Measurements from ENCODE around the gene KRT81.
A peak's percentile ranks its signal among the peaks of the same experiment; 100 is the strongest.
"Not testable (repeated sequence)": the region's sequence is repeated elsewhere in the genome, so short reads cannot be mapped to it uniquely, and the experiment has no call there.

The KRT81 gene

GRCh38 chr12:52251367-52252051 lies 39.8 kb downstream of the KRT81 start:
- no peak for DNase-seq

- DNase-seq = no peak
Measured at GRCh38 chr12:52250048-52250990, 41.0 kb downstream of the KRT81 start.

GRCh38 chr12:52249511-52250047 lies 41.8 kb downstream of the KRT81 start:
- DNase-seq = no peak

DNA sequence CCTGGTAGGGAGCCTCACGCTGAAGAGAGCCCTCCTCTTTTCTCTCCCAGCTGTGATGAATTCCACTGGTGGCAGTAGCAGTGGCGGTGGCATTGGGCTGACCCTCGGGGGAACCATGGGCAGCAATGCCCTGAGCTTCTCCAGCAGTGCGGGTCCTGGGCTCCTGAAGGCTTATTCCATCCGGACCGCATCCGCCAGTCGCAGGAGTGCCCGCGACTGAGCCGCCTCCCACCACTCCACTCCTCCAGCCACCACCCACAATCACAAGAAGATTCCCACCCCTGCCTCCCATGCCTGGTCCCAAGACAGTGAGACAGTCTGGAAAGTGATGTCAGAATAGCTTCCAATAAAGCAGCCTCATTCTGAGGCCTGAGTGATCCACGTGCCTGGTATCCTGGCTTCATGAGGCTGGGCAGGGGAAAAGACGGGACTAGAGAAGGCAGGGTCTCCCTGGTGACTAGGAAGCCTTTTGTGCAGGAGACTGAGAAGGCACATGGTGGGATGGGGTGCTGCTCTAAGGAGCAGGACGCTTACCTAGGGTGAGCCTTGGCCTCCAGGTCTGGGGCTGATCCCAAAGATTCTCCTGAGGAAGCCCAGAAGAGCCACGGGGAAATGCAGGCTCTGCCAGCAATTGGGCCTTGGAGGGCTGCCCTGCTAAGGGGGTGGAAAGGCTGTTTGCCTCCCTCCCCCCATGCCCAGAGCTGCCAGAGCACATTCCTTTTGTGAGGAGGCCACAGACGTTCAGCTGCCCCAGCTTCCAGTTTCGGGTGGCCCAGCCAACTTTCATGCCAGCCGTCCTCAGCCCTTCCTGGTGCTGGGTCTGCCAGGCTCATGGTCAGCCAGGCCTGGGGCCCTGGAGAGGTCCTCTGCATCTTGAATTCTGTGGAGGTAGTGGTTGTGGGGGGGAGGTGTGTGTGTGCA lies 42.5 kb downstream of the KRT81 start:
- DNase-seq = no peak

DNA sequence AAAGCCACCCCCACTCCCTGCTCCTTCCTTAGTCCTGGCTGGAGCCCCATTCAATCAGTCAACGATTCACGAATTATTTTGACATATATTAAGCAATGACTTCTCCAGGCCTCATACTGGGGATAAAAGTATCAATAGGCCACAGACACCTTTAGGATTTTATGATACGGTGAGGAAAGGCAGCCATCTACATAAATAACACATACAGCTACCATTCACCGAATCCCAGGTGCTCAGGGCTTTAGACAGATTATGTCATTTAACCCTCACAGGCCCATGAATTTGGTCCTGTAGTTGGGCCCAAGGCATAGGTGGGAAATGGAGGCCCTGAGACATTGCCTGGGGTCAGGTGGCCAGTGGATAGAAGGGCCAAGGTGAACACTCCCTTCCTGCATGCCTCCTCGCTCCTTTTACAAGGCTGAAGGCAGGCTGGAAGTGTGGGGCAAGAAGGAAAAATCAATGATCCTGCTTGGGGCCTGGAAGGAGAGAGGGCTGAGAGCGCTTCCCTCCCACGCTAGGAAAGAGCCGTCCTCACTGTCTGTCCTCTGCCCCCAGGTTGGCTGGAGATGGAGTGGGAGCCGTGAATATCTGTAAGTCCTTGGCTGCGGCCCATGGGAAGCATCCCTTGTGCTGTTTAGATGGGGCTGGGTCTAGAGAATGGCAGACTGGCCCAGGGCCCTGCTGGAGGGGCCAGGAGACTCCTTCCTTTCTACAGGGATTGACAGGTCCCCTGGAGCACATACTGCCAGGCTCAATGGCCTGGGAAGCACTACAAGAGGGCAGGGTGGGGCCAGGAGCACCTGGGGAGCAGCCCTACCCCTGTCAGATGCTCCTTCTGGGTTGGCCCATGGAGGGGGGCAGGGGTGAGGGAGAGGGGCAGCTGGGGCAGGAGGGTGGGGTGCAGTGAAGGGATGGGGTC lies 43.5 kb downstream of the KRT81 start:
- DNase-seq = no peak

- DNase-seq = no peak
Measured at GRCh38 chr12:52246720-52247621, 44.4 kb downstream of the KRT81 start.

- DNase-seq = no peak
Measured at GRCh38 chr12:52245962-52246569, 45.3 kb downstream of the KRT81 start.

GRCh38 chr12:52245259-52245961 lies 45.9 kb downstream of the KRT81 start:
- DNase-seq = no peak

DNA sequence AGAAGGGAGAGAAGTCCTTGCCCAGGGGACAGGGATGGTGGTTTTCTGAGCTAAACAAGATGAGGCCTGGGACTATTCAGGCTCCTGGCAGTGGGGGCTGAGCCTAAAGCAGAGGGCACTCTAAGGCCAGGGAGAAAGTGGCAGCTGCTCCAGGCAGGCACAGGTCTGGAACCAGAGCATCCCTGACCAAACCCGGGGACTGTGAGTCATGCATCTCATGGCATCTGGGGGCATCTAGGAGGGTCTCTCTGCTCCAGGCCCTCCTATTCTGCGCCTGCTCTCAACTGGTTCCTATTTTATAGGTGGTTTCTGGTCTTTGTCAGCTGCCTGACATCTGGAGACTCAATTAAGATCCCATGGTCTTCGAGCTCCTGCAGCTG lies 46.7 kb downstream of the KRT81 start:
- no peak for DNase-seq

DNA sequence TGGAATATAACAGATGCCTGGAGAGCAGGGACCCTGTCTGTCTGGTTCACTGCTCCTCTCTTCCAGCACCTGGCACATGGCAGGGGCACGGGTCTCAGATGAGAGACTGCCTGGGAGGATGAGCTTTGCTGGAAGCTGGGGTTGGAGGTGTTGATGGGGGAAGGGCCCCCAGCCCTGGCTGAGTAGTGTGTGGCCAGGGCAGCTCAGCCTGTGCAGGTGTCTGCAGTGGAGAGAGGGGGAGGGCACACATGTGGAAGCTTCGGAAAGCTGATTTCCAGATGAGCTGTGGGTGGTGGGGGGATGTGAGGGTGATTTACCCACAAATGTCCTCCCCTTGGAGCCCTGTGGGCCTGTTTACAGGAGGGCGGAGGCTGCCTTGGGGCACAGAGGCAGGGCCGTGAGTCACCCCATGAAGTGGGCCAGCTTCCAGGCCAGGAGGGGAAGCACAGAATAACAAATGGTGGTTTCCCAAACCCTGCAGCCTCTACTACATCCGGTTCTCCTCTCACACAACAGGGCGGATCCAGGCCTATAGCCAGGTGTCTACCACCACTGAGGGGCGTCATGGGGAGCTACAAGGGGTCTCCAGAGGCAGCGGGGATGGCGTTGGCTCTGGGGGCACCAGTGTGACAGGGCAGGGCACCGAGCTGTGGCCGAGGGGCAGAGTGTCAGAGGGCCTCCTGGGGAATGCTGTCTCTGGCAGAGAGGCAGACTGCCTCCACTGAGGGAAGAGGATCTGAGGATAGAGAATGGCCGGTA lies 47.3 kb downstream of the KRT81 start:
- DNase-seq = peak; percentile 50 to 60

DNA sequence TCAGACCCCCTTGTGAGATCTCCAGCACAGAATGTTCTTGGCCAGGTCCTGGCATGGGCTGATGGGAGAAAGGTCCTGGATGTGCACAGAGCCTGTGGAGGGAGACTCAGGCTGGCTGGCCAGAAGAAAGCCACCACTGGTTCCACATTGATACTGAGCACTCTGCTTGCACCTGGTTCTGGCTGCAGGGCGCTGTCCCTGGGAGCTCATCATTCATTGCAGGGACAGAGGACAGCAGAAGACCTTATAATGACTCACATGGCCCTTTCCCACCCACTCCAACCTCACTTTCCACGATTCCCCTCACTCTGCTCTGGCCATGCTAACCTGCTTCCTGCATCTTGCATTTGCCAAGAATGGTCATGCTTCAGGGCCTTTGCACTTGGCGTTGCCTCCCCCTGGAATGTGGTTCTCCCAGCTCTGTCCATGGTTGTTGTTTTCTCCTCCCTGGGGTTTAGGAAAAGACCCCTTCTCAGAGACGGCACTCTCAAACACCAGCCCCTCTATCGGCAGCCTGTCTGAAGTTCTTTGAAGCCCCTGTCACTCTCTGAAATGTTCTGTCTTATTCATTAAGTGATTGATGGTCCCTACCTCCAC lies 48.0 kb downstream of the KRT81 start:
- DNase-seq = no peak

GRCh38 chr12:52242442-52243258 lies 48.7 kb downstream of the KRT81 start:
- DNase-seq = no peak

DNA sequence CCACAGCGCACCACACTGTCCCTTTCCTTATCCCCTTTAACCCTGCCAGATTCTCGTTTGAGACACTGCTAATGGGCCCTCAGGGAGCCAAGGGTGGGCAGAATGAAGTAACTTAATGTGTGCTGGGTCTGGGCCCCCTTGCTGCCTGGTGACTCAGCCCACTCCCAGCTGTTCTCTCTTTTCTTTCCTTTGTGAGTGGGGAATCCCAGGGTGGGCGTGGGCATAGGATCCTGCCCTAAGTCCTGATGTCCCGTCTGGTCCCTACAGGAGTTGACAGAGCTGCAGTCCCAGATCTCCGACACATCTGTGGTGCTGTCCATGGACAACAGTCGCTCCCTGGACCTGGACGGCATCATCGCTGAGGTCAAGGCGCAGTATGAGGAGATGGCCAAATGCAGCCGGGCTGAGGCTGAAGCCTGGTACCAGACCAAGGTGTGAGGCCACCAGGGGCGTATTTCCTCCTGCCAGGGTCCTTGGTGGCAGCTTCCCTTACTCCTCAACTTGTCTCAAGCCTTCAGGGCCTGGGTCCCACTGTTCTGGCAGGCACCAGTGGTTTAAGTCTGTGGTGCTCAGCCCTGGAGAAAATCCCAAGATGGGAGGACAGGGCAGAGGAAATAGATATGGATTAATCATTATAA lies 50.0 kb downstream of the KRT81 start:
- no peak for DNase-seq

GRCh38 chr12:52240247-52240646 lies 51.1 kb downstream of the KRT81 start:
- not testable (repeated sequence) for DNase-seq

DNA sequence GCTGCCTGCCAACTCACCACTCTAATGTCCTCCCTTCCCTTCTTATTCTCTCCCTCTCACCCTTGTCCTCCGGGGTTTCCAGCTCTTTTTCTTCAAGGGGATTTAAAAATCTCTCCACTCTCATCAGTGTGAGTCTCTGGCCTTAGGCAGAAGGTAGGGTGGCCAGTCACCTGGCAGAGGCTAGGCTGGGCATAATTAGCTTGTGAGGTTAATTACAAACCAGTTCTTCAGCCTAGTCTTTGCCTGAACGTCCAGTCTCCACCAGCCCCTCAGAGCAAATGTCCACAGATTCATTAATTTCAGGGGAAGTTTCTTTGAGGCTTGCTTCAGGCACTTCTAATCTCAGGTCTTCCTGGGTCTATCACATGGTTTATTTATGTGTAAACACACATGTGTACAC lies 51.6 kb downstream of the KRT81 start:
- DNase-seq = no peak

GRCh38 chr12:52238916-52239646 lies 52.3 kb downstream of the KRT81 start:
- DNase-seq = no peak

All from stimulated activated CD4-positive, alpha-beta T cell treated with anti-CD3 and anti-CD28 coated beads, Interleukin-4, amount 100 ng/mL, for 4 hours (primary cell).